ENCODE results near the gene PKLR. TPM values are rescaled to one million over a fixed set of nuclear protein-coding genes. Genes with fewer than 3 reads are reported as not detected.
"Not testable (repeated sequence)": the region's sequence is repeated elsewhere in the genome, so short reads cannot be mapped to it uniquely, and the experiment has no call there.

Gene PKLR
- total RNA-seq, 4 donors from 2014 or later = not detected

DNA sequence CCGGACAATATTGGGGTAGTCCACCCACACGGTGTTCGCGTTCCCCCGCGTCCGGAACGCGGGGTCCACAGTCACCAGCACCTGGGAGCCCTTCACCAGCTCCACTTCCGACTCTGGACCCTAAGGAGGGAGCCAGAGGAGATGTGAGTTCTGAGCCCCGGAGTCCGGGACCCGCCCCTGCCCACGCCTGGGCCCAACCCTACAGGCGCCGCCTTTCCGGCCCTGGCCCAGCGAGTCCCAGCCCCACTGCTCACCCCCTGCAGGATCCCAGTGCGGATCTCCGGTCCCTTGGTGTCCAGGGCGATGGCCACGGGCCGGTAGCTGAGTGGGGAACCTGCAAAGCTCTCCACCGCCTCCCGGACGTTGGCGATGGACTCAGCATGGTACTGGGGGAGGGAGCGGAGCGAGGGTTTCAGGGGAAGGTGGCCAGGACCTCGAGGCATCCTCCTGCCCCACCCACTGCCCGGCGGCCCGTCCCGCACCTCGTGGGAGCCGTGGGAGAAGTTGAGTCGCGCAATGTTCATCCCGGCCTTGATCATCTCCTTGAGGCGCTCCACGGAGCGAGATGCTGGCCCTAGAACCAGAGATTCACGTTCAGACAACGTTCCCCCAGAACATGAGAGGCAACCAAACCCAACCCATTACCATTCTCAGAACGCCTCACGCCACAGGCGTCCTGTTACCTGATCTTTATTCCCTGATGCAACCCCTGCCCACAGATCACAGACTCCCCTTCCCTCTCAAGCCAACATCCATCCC lies 5.9 kb downstream of the PKLR start:
- no peaks in the 10 kb centered on the region for H3K9me3 ChIP-seq
- 11 to 17% methylated on average over 24 to 29 of the region's 47 CpGs for WGBS, 2 donors
- no peak for DNase-seq
- H3K4me3 ChIP-seq (replicated peaks in 1 of 3) = no peak overlapping the region
- H3K36me3 ChIP-seq = no peaks in the 10 kb centered on the region
- TF ChIP-seq, protein P1, sequence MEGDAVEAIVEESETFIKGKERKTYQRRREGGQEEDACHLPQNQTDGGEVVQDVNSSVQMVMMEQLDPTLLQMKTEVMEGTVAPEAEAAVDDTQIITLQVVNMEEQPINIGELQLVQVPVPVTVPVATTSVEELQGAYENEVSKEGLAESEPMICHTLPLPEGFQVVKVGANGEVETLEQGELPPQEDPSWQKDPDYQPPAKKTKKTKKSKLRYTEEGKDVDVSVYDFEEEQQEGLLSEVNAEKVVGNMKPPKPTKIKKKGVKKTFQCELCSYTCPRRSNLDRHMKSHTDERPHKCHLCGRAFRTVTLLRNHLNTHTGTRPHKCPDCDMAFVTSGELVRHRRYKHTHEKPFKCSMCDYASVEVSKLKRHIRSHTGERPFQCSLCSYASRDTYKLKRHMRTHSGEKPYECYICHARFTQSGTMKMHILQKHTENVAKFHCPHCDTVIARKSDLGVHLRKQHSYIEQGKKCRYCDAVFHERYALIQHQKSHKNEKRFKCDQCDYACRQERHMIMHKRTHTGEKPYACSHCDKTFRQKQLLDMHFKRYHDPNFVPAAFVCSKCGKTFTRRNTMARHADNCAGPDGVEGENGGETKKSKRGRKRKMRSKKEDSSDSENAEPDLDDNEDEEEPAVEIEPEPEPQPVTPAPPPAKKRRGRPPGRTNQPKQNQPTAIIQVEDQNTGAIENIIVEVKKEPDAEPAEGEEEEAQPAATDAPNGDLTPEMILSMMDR (IDR thresholded peaks at IDR 0.05) = no peak
- no peak for TF ChIP-seq POLR2A (IDR thresholded peaks at IDR 0.05)
- intact Hi-C loops (cut with DNase I) = no loop called here
- no peak overlapping the region for H3K27ac ChIP-seq
- peaks cover 5% of the 10 kb centered on the region in 2 donors for H3K4me1 ChIP-seq
- peaks cover 8% of the 10 kb centered on the region for H3K27me3 ChIP-seq

DNA sequence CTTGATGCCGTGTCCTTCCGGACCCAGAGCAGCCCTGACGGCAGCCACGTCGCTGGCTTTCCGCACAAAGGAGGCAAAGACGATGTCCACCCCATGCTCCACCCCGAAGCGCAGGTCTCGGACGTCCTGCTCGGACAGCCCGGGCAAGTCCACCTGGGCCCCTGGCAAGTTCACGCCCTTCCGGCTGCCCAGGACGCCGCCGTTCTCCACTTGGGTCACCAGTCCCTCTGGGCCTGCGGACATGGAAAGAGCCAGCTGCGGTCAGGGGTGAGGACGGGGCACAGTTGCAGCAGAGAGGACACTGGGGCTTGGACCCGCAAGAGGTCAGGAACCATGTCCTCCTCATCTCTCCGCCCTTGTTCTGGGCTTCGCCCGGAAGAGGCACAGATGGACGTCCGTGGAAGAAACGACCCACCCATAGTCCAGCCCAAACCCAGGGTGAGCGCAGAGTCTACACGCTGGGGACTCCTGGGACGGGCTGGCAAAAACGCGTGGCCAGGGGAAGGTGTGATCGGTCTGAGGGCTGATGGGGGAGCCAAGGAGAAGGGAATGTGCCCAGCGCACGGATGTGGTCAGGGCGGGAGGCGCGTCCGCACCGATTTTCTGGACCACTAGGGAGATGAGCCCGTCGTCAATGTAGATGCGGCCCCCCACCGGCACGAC lies 6.6 kb downstream of the PKLR start:
- Histone ChIP-seq H3K4me3 (replicated peaks in 1 of 3) (no peak overlapping the region), H3K4me1 (peaks cover 5% of the 10 kb centered on the region in 2 donors), H3K27ac (no peak overlapping the region), H3K27me3 (peaks cover 8% of the 10 kb centered on the region), H3K36me3 (no peaks in the 10 kb centered on the region), H3K9me3 (no peaks in the 10 kb centered on the region)
- intact Hi-C loops (cut with DNase I) = no loop called here
- 28 to 30% methylated on average over 27 to 33 of the region's 46 CpGs for WGBS, 2 donors
- DNase-seq = no peak
- TF ChIP-seq, protein P1 (IDR thresholded peaks at IDR 0.05) = no peak
- no peak for TF ChIP-seq POLR2A (IDR thresholded peaks at IDR 0.05)

DNA sequence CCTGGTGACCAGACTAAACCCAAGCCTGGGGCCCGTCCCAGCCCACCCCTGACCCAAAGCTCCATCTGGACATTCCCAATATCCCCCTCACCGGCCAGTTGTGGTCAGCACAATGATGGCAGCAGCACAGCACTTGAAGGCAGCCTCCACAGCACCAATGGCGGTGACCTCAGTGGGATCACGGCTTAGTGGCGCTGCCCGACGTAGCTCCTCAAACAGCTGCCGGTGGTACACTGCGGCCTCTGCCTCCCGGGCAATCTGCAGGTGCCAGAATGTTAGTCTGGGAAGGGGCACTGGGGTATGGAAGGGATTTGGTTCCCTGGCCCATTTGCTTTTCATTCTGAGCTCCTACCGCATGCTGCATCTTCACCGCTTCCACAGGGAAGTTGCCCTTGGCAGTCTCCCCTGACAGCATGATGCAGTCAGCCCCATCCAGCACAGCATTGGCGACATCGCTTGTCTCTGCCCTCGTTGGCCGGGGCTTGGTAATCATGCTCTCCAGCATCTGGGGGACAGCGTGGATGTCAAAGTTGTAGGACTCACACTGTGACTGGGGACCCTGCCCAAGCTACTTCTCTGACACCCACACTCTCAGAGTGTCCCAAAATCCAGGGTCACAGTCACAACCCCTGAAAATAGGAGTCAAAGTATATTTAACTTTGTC lies 8.0 kb downstream of the PKLR start:
- no peaks in the 10 kb centered on the region for H3K36me3 ChIP-seq
- peaks cover 8% of the 10 kb centered on the region for H3K27me3 ChIP-seq
- WGBS, 2 donors = 85 to 88% methylated on average over 10 to 16 of the region's 17 CpGs
- TF ChIP-seq, protein P1 (IDR thresholded peaks at IDR 0.05) = no peak
- TF ChIP-seq POLR2A (IDR thresholded peaks at IDR 0.05) = no peak
- H3K9me3 ChIP-seq = no peaks in the 10 kb centered on the region
- DNase-seq = no peak
- intact Hi-C loops (cut with DNase I) = no loop called here
- H3K4me1 ChIP-seq = peaks cover 5% of the 10 kb centered on the region in 2 donors
- H3K4me3 ChIP-seq (replicated peaks in 1 of 3) = no peak overlapping the region
- no peak overlapping the region for H3K27ac ChIP-seq

DNA sequence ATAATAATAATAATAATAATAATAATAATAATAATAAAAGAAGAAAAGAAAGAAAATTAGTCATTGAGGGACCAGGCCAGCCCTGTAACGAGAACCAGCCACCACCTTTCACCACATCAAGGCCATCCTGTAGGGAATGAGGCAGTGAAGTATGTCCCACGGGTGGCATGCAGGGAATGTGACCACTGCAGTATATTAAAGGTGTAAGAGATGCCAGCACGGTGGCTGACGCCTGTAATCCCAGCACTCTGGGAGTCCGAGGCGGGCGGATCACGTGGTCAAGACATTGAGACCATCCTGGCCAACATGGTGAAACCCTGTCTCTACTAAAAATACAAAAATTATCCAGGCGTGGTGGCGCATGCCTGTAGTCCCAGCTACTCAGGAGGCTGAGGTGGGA lies 10.2 kb downstream of the PKLR start:
- H3K4me3 ChIP-seq (replicated peaks in 1 of 3); H3K27me3 ChIP-seq; intact Hi-C loops (cut with DNase I); H3K9me3 ChIP-seq; H3K36me3 ChIP-seq; H3K27ac ChIP-seq; H3K4me1 ChIP-seq; DNase-seq: not testable (repeated sequence)
- 78 to 81% methylated on average over 10 of the region's 10 CpGs for WGBS, 2 donors

DNA sequence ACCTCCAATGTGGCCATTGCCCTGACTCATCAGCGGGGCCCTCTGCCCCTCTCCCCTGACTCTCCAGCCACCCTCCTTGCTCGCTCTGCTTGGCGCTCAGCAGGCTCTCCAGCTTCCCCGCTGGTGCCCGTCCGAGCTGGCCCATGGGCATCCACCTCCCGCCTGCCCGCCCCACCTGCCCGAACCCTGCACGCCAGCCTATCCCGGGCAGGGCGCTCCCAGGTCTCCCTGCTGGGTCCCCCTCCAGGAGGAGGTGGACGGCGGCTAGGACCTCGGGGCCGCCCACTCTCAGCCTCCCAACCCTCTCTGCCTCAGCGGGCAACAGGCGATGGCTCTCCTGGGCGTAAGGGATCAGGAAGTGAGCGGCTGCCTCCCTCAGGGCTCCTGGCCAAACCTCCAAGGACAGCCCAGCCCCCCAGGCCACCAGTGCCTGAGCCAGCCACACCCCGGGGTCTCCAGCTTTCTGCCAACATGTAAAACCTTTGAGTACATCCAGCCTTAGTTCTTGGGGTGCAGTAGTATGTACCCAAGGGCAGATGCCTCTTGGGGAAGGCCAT lies 13.2 kb downstream of the PKLR start:
- no peaks in the 10 kb centered on the region for H3K4me1 ChIP-seq
- no peak overlapping the region for H3K27ac ChIP-seq
- intact Hi-C loops (cut with DNase I) = no loop called here
- no peak overlapping the region for H3K4me3 ChIP-seq (replicated peaks in 1 of 3)
- WGBS, 2 donors = 93 to 100% methylated on average over 1 to 13 of the region's 21 CpGs
- no peaks in the 10 kb centered on the region for H3K27me3 ChIP-seq
- no peak for DNase-seq
- no peaks in the 10 kb centered on the region for H3K36me3 ChIP-seq
- H3K9me3 ChIP-seq = no peaks in the 10 kb centered on the region
- TF ChIP-seq POLR2A (IDR thresholded peaks at IDR 0.05) = no peak
- TF ChIP-seq, protein P1 (IDR thresholded peaks at IDR 0.05) = no peak
